ENCODE results near the gene BPIFA1.
A peak's percentile ranks its signal among the peaks of the same experiment; 100 is the strongest.

Gene BPIFA1

DNA sequence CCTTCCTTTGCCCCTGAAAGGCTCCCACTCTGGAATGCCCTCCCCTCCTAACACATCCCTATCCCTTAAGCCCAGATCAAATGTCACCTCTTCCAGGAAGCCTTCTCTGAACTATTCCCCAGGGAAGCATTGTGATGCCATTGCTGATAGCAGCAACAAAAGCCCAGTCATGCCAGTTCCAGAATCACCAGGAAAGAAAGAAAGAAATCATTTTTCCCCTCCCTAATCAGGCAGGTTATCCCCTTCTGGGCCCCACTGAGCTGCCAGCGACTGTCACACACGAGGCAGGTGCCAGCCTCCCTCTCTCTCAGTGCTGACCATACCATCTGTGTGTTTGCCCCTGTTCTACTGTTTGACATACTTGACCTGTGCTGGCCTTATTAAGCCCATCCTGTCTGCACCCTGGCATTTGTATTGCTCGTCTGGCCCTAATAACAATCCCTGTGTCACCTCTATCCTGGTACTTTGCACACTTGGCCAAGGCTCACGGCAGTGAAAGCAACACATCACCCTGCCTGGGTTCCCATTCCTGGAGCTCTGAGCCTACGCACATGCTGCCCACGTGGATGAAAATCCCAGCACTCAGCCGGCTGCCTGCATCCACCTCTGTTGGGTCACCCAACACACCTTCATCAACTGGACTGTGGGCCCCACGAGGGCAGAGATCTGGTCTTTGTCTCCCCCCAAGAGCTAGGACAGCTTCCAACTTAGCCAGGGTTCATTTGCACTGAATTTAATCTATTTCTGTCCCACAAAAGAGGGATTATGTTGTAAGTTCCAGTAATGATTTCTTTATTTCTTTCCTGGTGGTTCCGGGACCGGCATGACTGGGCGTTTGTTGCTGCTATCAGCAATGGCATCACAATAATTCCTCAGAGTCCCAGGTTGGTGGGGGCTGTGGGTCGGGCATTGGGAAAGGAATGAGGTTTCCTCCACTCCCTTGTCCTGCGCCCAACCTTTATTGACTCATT is 42.0 kb downstream of the BPIFA1 start:
- DNase-seq (ENCODE audit: low spot score): peak; percentile 72

- DNase-seq (ENCODE audit: low spot score): no peak
Measured at GRCh38 chr20:33278700-33279099, 42.9 kb downstream of the BPIFA1 start.

- no peak for DNase-seq (ENCODE audit: low spot score)
Measured at GRCh38 chr20:33279261-33279910, 43.6 kb downstream of the BPIFA1 start.

DNA sequence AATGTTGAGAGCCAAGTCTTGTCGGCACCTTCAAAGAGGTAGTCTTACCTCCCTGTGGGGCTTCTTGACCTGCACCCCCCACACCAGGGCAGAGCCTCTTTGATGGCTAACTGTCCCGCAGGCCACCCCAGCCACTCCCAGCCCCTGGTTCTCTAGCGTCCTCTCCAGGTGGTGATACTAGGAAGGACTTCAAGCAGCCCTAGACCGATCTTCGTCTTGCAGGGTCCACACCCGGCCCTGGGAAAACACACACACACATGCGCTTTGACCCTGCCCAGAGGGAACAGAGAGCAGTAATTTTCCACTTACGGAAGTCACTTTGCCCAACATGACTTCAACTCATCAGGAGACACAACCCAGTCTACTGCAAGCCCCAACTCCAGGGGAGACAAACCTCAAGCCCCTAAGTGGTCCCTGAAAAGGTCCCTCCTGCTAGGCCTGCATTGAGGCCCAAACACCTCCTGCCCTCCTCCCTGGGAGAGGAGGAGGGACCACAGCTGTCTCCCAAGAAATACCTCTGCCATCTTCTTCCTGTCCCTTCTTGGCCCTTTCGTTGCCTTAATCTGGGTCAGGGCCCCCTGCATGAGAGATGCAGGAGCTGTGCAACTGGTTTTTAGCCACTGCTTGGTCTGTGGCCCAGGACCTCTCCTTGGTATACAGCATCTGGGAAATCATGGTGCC is 44.3 kb downstream of the BPIFA1 start:
- DNase-seq (ENCODE audit: low spot score): no peak

- DNase-seq (ENCODE audit: low spot score): no peak
Measured at GRCh38 chr20:33280775-33281174, 45.0 kb downstream of the BPIFA1 start.

DNA sequence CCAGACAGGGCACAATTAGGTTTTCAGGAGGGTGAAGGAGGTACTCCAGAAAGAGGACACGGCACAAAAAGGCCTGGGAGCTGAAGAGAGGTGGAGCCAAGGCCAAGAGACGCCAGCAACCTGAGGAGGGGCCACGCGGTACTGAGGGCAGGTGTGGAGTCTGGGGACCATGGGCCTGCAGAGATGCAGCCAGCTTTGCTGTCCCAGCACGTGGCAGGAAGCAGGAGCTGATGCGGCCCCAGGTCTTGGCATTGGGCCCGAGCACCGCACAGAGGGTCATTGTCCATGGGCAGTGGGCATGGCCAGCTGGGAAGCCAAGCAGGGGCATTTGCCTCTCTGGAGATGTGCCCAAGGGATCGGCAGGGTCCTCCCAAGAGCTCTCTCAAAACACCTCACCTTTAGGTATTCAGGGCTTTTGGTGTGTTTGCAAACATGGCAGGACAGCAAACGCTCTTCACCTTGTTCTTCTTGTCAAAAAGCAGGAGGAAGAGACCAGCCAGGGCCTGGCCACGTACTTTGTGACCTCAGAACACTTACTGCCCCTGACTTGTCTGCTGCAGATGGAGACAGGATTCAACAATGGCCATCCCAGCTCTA is 45.9 kb downstream of the BPIFA1 start:
- no peak for DNase-seq (ENCODE audit: low spot score)

DNA sequence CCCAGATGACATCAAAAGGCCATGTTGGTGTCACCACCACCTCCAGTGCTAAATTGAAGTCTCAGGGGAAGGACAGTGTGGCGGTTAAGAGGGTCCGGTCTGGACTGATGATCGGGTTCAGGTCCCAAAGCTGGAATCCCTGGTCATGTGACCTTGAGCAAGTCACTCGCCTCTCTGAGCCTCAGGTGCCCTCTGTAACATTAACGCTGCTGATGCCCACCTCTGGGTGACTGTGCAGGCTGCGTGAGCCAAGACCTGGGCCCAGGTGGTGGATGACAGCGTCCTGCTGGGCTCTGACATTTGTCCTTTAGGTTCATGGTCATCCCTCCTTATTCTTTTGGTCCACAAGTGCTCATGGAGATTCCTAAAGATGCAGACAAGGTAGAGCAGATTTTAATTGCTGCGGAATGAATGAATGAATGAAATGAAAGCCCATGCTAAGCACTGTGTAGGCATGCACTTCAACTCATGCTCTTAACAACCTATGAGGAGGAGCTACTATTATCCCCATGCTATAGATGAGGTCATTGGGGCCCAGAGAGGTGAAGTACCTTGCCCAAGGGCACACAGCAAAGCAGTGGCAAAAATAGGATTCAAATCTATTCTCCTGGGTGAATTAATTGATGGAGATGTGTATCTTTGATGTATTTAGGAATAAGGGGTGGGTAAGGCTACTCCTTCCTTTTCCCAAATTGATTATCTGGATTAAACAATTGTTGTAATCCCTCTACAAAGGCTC is 46.6 kb downstream of the BPIFA1 start:
- no peak for DNase-seq (ENCODE audit: low spot score)

DNA sequence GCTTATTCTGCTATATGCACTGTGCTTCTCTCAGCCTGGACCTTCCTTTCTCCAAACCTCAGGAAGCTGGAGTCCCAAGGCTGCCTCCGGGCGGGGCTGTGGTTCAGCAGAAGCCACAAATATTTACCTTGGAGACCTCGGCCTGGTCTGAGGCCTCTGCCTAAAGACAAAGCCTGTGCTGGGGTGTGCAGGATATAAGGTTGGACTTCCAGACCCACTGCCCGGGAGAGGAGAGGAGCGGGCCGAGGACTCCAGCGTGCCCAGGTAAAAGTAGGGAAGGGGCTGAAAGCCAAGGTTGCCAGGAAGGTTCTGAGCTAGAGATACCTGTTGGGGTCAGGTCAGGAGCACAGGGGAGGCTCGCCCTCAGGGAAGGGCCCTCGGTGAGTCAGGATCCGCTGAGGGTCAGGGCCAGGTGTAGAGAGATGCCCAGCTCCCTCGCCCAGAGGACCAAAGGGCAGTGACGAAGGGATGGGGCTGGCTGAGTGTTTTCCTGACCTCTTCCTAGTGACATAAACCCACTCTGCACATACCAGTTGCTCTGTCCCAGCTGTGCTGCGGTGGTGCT is 47.3 kb downstream of the BPIFA1 start, which contains the start of gene BPIFB1:
TSS of gene BPIFB1 (plus strand) at position 224 of the 565 bp plus-strand sequence. CDS start 2,860 bp downstream, outside the sequence.
- no peak for DNase-seq (ENCODE audit: low spot score)

DNA sequence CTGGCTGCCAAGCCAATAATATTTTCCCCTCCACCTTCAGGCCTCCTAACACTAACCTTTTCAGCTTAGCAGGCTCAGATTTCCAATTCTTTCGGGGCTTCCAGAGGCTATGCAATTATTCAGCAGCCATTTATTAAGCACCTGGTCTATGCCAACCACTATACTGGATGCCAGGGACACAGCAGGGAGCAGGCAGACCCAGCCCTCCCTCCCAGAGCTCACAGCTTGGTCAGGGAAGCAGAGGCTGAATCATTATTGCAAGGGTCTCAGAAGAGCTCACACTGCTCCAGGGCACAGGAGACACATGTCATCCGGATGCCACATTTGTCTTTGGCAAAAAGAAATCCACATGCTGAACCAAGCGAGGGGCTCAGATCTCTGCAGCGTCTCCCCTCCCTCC is 48.5 kb downstream of the BPIFA1 start:
- no peak for DNase-seq (ENCODE audit: low spot score)

GRCh38 chr20:33284937-33285336 is 49.1 kb downstream of the BPIFA1 start:
- DNase-seq (ENCODE audit: low spot score): no peak

- no peak for DNase-seq (ENCODE audit: low spot score)
Measured at GRCh38 chr20:33285861-33286495, 50.2 kb downstream of the BPIFA1 start.

DNA sequence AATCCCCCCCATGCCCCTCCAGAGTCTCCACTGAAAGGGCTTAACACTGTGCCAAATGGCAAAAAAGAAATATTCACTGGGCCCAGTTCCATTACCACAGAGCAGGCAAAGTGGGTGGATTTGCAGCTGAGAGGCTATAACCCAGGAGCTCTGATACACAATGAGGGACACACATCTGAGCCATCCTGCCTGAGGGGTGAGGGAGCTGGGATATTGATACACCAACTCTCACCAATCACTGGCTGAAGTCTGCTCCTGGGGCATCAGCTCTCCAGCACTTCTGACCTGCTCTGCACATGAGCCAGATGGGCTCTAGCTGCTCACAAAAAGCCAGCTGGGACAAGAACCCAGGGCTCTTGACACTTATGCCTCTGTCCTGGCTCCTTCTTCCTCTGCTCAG is 52.1 kb downstream of the BPIFA1 start:
- DNase-seq (ENCODE audit: low spot score): no peak

- no peak for DNase-seq (ENCODE audit: low spot score)
Measured at GRCh38 chr20:33290852-33291251, 55.1 kb downstream of the BPIFA1 start.

- DNase-seq (ENCODE audit: low spot score): no peak
Measured at GRCh38 chr20:33291416-33291815, 55.6 kb downstream of the BPIFA1 start.

GRCh38 chr20:33291830-33292355 is 56.1 kb downstream of the BPIFA1 start:
- peak; percentile 83 for DNase-seq (ENCODE audit: low spot score)

Data from COLO829 (cell line).